ENCODE data around the gene PNKD.

PNKD gene

GRCh38 chr2:218236829-218237228, 33.5 kb upstream of the PNKD start:
- Histone ChIP-seq H3K4me3 (ENCODE audit: low read depth, low read length) (no peak overlapping the region), H3K9ac (ENCODE audit: low read length) (no peak overlapping the region), H3K79me1 (ENCODE audit: low read length) (no peaks in the 10 kb centered on the region), H3K27ac (ENCODE audit: low read depth, low read length) (no peak overlapping the region), H3K4me2 (ENCODE audit: low read length) (no peak overlapping the region), H3K36me3 (ENCODE audit: control insufficient read depth in 1 of 2, insufficient read depth in 2 of 2, low read length in 2 of 2) (peaks cover 38 to 68% of the 10 kb centered on the region in 2 experiments), H3K23ac (ENCODE audit: low read length) (no peak overlapping the region), H2AK5ac (ENCODE audit: low read length) (no peak overlapping the region), H3K27me3 (ENCODE audit: insufficient read depth, low read length) (no peaks in the 10 kb centered on the region), H2BK120ac (ENCODE audit: insufficient read depth, low read length, poor library complexity) (no peak overlapping the region), H4K12ac (ENCODE audit: low read depth, low read length) (no peak overlapping the region), H2AFZ (ENCODE audit: insufficient read depth, low read length, poor library complexity) (no peak overlapping the region), H3K18ac (ENCODE audit: low read length) (no peak overlapping the region), H3K4ac (ENCODE audit: low read depth, low read length) (no peak overlapping the region), H4K91ac (ENCODE audit: low read depth, low read length) (no peak overlapping the region), H3K9me3 (ENCODE audit: insufficient read depth, low read depth, low read length) (no peaks in the 10 kb centered on the region), H3K4me1 (ENCODE audit: control insufficient read depth in 1 of 2, insufficient read depth in 2 of 2, low read length in 2 of 2) (no peaks in the 10 kb centered on the region), H2BK12ac (ENCODE audit: low read length) (no peak overlapping the region), H4K8ac (ENCODE audit: low read depth, low read length) (no peak overlapping the region), H2BK5ac (ENCODE audit: low read depth, low read length, poor library complexity) (no peak overlapping the region), H3K14ac (ENCODE audit: low read length) (no peak overlapping the region), H3K79me2 (ENCODE audit: control insufficient read depth, insufficient read depth, low read length, poor library complexity) (no peaks in the 10 kb centered on the region)
- no CpG with 5 or more reads among the region's 4 CpGs for WGBS (ENCODE audit: extremely low coverage, insufficient coverage, insufficient read length)
- DNase-seq = no peak

- Histone ChIP-seq H3K79me2 (ENCODE audit: control insufficient read depth, insufficient read depth, low read length, poor library complexity) (no peaks in the 10 kb centered on the region), H4K12ac (ENCODE audit: low read depth, low read length) (no peak overlapping the region)
- WGBS (ENCODE audit: extremely low coverage, insufficient coverage, insufficient read length) = no CpG with 5 or more reads among the region's 1 CpG
Observed at GRCh38 chr2:218238887-218239286, 31.4 kb upstream of the PNKD start.

GRCh38 chr2:218244204-218244603, 26.1 kb upstream of the PNKD start:
- Histone ChIP-seq H2AK5ac (ENCODE audit: low read length) (no peak overlapping the region), H3K4me2 (ENCODE audit: low read length) (no peak overlapping the region), H3K9me3 (ENCODE audit: insufficient read depth, low read depth, low read length) (no peaks in the 10 kb centered on the region), H3K4me3 (ENCODE audit: low read depth, low read length) (no peak overlapping the region), H2BK120ac (ENCODE audit: insufficient read depth, low read length, poor library complexity) (no peak overlapping the region), H3K79me2 (ENCODE audit: control insufficient read depth, insufficient read depth, low read length, poor library complexity) (no peaks in the 10 kb centered on the region), H3K79me1 (ENCODE audit: low read length) (no peaks in the 10 kb centered on the region), H2BK5ac (ENCODE audit: low read depth, low read length, poor library complexity) (no peak overlapping the region), H3K36me3 (ENCODE audit: control insufficient read depth in 1 of 2, insufficient read depth in 2 of 2, low read length in 2 of 2) (peaks cover 52 to 74% of the 10 kb centered on the region in 2 experiments), H3K27me3 (ENCODE audit: insufficient read depth, low read length) (no peaks in the 10 kb centered on the region), H3K27ac (ENCODE audit: low read depth, low read length) (no peak overlapping the region), H2AFZ (ENCODE audit: insufficient read depth, low read length, poor library complexity) (no peak overlapping the region), H3K23ac (ENCODE audit: low read length) (no peak overlapping the region), H3K4ac (ENCODE audit: low read depth, low read length) (no peak overlapping the region), H2BK12ac (ENCODE audit: low read length) (no peak overlapping the region), H3K14ac (ENCODE audit: low read length) (no peak overlapping the region), H3K4me1 (ENCODE audit: control insufficient read depth in 1 of 2, insufficient read depth in 2 of 2, low read length in 2 of 2) (no peaks in the 10 kb centered on the region), H4K12ac (ENCODE audit: low read depth, low read length) (no peak overlapping the region), H3K18ac (ENCODE audit: low read length) (no peak overlapping the region), H4K8ac (ENCODE audit: low read depth, low read length) (no peak overlapping the region), H4K91ac (ENCODE audit: low read depth, low read length) (no peak overlapping the region), H3K9ac (ENCODE audit: low read length) (no peak overlapping the region)
- no CpG with 5 or more reads among the region's 1 CpG for WGBS (ENCODE audit: extremely low coverage, insufficient coverage, insufficient read length)
- DNase-seq = no peak

More at GRCh38 chr2:218238887-218239286, 31.4 kb upstream of the PNKD start:
- Histone ChIP-seq H2BK120ac (ENCODE audit: insufficient read depth, low read length, poor library complexity) (no peak overlapping the region), H3K9me3 (ENCODE audit: insufficient read depth, low read depth, low read length) (no peaks in the 10 kb centered on the region), H2BK5ac (ENCODE audit: low read depth, low read length, poor library complexity) (no peak overlapping the region), H3K27ac (ENCODE audit: low read depth, low read length) (no peak overlapping the region), H4K8ac (ENCODE audit: low read depth, low read length) (no peak overlapping the region), H3K4ac (ENCODE audit: low read depth, low read length) (no peak overlapping the region), H3K79me1 (ENCODE audit: low read length) (no peaks in the 10 kb centered on the region), H2AFZ (ENCODE audit: insufficient read depth, low read length, poor library complexity) (no peak overlapping the region), H3K4me1 (ENCODE audit: control insufficient read depth in 1 of 2, insufficient read depth in 2 of 2, low read length in 2 of 2) (no peaks in the 10 kb centered on the region), H3K23ac (ENCODE audit: low read length) (no peak overlapping the region), H3K4me2 (ENCODE audit: low read length) (no peak overlapping the region), H3K18ac (ENCODE audit: low read length) (no peak overlapping the region), H3K9ac (ENCODE audit: low read length) (no peak overlapping the region), H3K14ac (ENCODE audit: low read length) (no peak overlapping the region), H2BK12ac (ENCODE audit: low read length) (no peak overlapping the region), H3K27me3 (ENCODE audit: insufficient read depth, low read length) (no peaks in the 10 kb centered on the region), H4K91ac (ENCODE audit: low read depth, low read length) (no peak overlapping the region), H3K36me3 (ENCODE audit: control insufficient read depth in 1 of 2, insufficient read depth in 2 of 2, low read length in 2 of 2) (peaks cover 36 to 63% of the 10 kb centered on the region in 2 experiments), H2AK5ac (ENCODE audit: low read length) (no peak overlapping the region), H3K4me3 (ENCODE audit: low read depth, low read length) (no peak overlapping the region)
- DNase-seq = no peak

GRCh38 chr2:218244665-218245064, 25.7 kb upstream of the PNKD start:
- no peak overlapping the region for H3K27ac ChIP-seq (ENCODE audit: low read depth, low read length)
- no peaks in the 10 kb centered on the region for H3K27me3 ChIP-seq (ENCODE audit: insufficient read depth, low read length)
- no peak overlapping the region for H3K23ac ChIP-seq (ENCODE audit: low read length)
- H3K36me3 ChIP-seq (ENCODE audit: control insufficient read depth in 1 of 2, insufficient read depth in 2 of 2, low read length in 2 of 2) = peaks cover 52 to 75% of the 10 kb centered on the region in 2 experiments
- H4K12ac ChIP-seq (ENCODE audit: low read depth, low read length) = no peak overlapping the region
- H3K4me1 ChIP-seq (ENCODE audit: control insufficient read depth in 1 of 2, insufficient read depth in 2 of 2, low read length in 2 of 2) = no peaks in the 10 kb centered on the region
- H2BK120ac ChIP-seq (ENCODE audit: insufficient read depth, low read length, poor library complexity) = no peak overlapping the region
- no peak overlapping the region for H3K4me2 ChIP-seq (ENCODE audit: low read length)
- H3K79me2 ChIP-seq (ENCODE audit: control insufficient read depth, insufficient read depth, low read length, poor library complexity) = no peaks in the 10 kb centered on the region
- H2BK12ac ChIP-seq (ENCODE audit: low read length) = no peak overlapping the region
- DNase-seq = peak in 1 of 2 donors; percentile 66
- no CpG with 5 or more reads among the region's 2 CpGs for WGBS (ENCODE audit: extremely low coverage, insufficient coverage, insufficient read length)
- no peak overlapping the region for H3K4me3 ChIP-seq (ENCODE audit: low read depth, low read length)
- no peak overlapping the region for H2AFZ ChIP-seq (ENCODE audit: insufficient read depth, low read length, poor library complexity)
- no peak overlapping the region for H3K4ac ChIP-seq (ENCODE audit: low read depth, low read length)
- H4K8ac ChIP-seq (ENCODE audit: low read depth, low read length) = no peak overlapping the region
- H4K91ac ChIP-seq (ENCODE audit: low read depth, low read length) = no peak overlapping the region
- H3K9ac ChIP-seq (ENCODE audit: low read length) = no peak overlapping the region
- no peak overlapping the region for H2BK5ac ChIP-seq (ENCODE audit: low read depth, low read length, poor library complexity)
- no peak overlapping the region for H3K18ac ChIP-seq (ENCODE audit: low read length)
- no peak overlapping the region for H3K14ac ChIP-seq (ENCODE audit: low read length)
- no peaks in the 10 kb centered on the region for H3K79me1 ChIP-seq (ENCODE audit: low read length)
- no peak overlapping the region for H2AK5ac ChIP-seq (ENCODE audit: low read length)
- no peaks in the 10 kb centered on the region for H3K9me3 ChIP-seq (ENCODE audit: insufficient read depth, low read depth, low read length)
